Omental fat pad (tissue), 4 donors: ENCODE results near the gene CCDC92. TPM values are rescaled to one million over a fixed set of nuclear protein-coding genes. Genes with fewer than 3 reads are reported as not detected.

Source experiments
- ATAC-seq: fragments of 150-250 bp; one replicate; pipeline ENCODE4 v1.9.1; 2016; ENCODE audit warnings: mild to moderate bottlenecking, moderate library complexity; ENCODE audit not compliant: low FRiP score
- DNase-seq: peaks from one replicate; pipeline ENCODE4 v3.0.0-alpha.2; 2019; ENCODE audit warnings: low spot score
- total RNA-seq, 4 donors: library from RNA; depleted of rRNA; stranded (reverse); fragments of >200 nt; gene quantifications; one replicate each; pipeline ENCODE4 v1.1.0, GENCODE V29; 2016
- TF ChIP-seq, protein P1 (sequence below), 3 donors: fragments of 450-650 bp; IDR thresholded peaks; one replicate each; pipeline ENCODE4 v1.5.1; 2016 to 2017; ENCODE audit warnings: antibody characterized with exemption in 3 of 3, mild to moderate bottlenecking in 3 of 3, moderate library complexity in 2 of 3

The CCDC92 gene
- total RNA-seq, 4 donors from 2014 or later, result 27.1 to 34.5 (median 32.0) TPM

DNA sequence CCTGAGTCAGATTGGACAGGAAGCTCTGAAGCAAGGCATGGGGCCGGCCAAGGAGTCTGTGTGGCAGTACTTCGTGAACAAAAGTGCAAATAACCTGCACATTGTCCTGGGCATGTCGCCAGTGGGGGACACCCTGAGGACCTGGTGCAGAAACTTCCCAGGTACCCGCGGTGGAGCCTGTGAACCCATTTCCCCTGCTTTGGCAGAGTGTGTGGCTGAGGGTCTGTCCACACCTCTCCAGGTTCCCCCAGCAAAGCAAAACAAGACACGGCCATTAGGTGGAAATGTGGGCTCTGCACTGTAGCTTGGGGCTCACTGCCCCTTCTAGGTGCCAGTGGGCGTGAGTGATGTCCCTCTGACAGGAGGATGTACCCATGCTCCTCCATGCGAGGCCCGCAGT, 79.4 kb downstream of the CCDC92 start:
- no peak for DNase-seq
- ATAC-seq, result no peak
- TF ChIP-seq, protein P1, sequence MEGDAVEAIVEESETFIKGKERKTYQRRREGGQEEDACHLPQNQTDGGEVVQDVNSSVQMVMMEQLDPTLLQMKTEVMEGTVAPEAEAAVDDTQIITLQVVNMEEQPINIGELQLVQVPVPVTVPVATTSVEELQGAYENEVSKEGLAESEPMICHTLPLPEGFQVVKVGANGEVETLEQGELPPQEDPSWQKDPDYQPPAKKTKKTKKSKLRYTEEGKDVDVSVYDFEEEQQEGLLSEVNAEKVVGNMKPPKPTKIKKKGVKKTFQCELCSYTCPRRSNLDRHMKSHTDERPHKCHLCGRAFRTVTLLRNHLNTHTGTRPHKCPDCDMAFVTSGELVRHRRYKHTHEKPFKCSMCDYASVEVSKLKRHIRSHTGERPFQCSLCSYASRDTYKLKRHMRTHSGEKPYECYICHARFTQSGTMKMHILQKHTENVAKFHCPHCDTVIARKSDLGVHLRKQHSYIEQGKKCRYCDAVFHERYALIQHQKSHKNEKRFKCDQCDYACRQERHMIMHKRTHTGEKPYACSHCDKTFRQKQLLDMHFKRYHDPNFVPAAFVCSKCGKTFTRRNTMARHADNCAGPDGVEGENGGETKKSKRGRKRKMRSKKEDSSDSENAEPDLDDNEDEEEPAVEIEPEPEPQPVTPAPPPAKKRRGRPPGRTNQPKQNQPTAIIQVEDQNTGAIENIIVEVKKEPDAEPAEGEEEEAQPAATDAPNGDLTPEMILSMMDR (IDR thresholded peaks at IDR 0.05), result no peak

DNA sequence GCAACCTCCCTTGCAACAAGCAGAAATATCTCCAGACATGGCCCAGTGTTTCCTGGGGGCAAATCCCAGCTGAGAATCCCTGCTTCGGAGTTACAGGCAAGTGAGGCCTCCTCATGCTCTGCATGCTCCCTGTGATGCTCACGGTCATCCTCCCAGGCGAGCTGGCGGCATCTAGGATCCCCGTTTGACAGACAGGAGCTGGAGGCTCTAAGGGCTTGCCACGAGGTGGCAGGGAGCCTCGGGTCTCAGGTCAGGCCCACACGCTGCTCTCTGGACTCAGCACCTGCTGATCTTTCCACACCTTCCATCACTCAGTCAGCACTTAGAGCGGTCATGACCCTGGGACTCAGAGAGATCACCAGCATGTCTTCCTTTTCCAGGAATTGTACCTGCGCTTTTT, 79.8 kb downstream of the CCDC92 start:
- DNase-seq, result no peak
- TF ChIP-seq, protein P1 (IDR thresholded peaks at IDR 0.05), result no peak
- no peak for ATAC-seq

DNA sequence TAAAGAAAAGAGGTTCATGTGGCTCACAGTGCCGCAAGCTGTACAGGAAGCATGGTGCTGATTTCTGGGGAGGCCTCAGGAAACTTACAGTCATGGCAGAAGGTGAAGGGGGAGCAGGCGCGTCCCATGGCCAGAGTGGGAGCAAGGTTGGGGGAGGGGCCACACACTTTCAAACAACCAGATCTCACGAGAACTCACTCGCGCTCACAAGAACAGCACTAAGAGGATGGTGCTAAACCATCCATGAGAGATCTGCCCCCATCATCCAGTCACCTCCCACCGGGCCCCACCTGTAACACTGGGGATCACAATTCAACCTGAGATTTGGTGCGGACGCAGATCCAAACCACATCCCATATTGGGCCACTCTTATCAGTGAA, 80.5 kb downstream of the CCDC92 start:
- DNase-seq (no peak), ATAC-seq (no peak)
- TF ChIP-seq, protein P1 (IDR thresholded peaks at IDR 0.05), result no peak

DNA sequence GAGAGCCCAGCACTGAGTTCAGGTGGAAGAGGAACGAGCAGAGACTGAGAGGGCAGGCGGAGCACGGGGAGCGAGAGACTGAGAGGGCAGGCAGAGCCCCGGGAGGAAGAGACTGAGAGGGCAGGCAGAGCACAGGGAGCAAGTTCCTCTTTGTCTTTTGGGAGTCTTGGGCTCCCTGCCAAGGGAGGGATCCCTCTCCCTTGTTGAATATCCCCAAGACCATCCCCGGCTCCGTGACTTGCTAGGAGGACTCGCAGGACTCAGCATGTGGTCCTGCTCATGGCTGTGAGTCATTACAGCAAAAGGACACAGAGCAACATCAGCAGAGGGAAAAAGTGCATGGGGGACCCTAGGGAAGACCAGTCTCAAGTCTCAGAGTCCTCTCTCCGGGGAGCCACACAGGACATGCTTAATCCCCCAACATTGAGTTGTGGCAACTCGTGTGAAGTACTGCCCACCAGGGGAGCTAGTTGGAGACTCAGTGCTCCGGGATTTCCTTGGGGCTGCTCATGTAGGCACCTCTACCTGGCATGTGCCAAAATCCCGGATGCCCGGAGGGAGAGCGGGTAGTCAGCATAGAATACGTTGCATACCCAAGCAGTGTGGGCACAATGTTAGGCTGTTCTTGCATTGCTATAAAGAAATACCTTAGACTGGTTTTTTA, 81.0 kb downstream of the CCDC92 start:
- TF ChIP-seq, protein P1 (IDR thresholded peaks at IDR 0.05), result no peak
- DNase-seq, result no peak
- ATAC-seq, result no peak

DNA sequence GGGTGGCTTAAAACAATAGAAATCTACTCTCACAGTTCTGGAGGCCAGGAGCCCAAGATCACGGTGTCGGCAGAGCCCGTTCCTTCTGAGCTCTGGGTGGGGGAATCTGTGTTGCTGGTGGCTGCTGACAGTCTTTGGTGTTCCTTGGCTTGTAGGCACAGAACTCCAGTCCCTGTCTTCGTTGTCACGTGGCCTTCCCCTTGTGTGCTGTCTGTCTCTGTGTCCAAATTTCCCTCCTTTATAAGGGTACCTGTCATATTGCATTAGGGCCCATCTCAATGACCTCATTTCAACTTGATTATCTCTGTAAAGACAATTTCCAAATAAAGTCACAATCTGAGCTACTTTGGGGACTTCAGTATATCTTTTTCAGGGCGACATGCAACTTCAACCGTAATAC, 81.6 kb downstream of the CCDC92 start:
- no peak for ATAC-seq
- no peak for DNase-seq
- TF ChIP-seq, protein P1 (IDR thresholded peaks at IDR 0.05), result no peak

DNA sequence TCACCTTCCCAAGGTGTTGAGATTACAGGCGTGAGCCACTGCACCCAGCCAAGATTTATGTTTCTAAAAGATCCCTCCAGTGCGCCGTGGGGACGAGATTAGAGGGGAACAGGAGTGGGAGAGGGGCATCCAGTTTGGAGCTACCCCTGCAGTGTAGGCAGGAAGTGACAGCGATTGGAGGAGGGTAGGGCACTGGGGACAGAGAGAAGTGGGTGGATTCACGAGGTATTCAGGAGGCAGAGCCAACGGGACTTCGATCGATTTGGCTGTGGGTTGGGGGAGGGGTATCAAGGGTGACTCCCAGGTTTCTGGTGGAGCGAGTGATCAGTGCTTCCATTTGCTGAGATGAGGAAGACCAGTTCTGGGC, 82.1 kb downstream of the CCDC92 start:
- ATAC-seq, result no peak
- DNase-seq, result no peak
- TF ChIP-seq, protein P1 (IDR thresholded peaks at IDR 0.05), result no peak

DNA sequence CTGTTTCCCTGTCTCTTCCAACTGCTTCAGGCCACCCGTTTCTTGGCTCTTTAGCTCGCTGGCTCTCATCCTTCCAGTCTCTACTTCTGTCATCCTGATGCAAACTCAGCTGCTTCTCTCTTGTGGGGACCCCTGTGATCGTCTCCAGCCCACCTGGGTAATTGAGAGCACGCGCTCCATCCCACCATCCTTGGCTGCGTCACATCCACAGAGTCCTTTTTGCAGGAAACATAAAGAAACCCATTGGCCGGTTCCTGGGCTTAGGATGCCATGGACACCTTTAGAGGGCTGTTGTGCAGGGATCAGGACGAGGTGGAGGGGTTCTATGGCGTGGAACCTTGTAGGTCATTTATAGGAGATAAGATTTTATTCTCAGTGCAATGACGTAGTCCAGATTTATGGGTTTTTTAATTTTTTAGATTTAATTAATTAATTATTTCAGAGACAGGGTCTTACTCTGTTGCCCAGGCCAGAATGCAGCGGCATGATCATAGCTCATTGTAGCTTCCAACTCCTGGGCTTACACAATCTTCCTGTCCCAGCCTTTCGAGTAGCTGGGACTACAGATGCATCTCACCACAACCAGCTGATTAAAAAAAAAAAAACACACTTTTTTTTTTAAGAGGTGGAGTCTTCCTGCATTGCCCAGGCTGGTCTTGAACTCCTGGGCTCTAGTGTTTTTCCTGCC, 82.6 kb downstream of the CCDC92 start:
- DNase-seq (no peak), ATAC-seq (no peak)
- TF ChIP-seq, protein P1 (IDR thresholded peaks at IDR 0.05), result no peak
